H9 (cell line): ENCODE data around the gene SLC16A11. TPM values are rescaled to one million over a fixed set of nuclear protein-coding genes. Genes with fewer than 3 reads are reported as not detected.

Experiments
- DNase-seq: peaks from one replicate; pipeline ENCODE4 v3.0.0-alpha.2; 2017
- H2AFZ ChIP-seq: one replicate; pipeline ENCODE4 v1.6.1; 2013; ENCODE audit warnings: mild to moderate bottlenecking, low read length, control low read depth, moderate library complexity
- H2AK5ac ChIP-seq: 2 replicates; pipeline ENCODE4 v1.6.1; 2013; ENCODE audit warnings: low read length, control low read depth, mixed read lengths; ENCODE audit not compliant: insufficient read length
- H2BK120ac ChIP-seq: one replicate; pipeline ENCODE4 v1.6.1; 2013; ENCODE audit warnings: low read depth, mild to moderate bottlenecking, low read length, control low read depth, inconsistent platforms; ENCODE audit not compliant: poor library complexity, severe bottlenecking
- H2BK12ac ChIP-seq: 2 replicates; pipeline ENCODE4 v1.6.1; 2013; ENCODE audit warnings: low read length, control low read depth, mixed read lengths, low read depth; ENCODE audit not compliant: insufficient read length
- H2BK15ac ChIP-seq: 2 replicates; pipeline ENCODE4 v1.6.1; 2013; ENCODE audit warnings: low read depth, low read length, control low read depth
- H2BK20ac ChIP-seq: one replicate; pipeline ENCODE4 v1.6.1; 2013; ENCODE audit warnings: low read depth, mild to moderate bottlenecking, low read length, control low read depth, inconsistent platforms; ENCODE audit not compliant: poor library complexity, severe bottlenecking
- H2BK5ac ChIP-seq: 2 replicates; pipeline ENCODE4 v1.6.1; 2013; ENCODE audit warnings: low read length, control low read depth, mixed read lengths; ENCODE audit not compliant: insufficient read length
- H3K14ac ChIP-seq: 2 replicates; pipeline ENCODE4 v1.6.1; 2013; ENCODE audit warnings: low read length, control low read depth; ENCODE audit not compliant: insufficient read depth
- H3K18ac ChIP-seq: 2 replicates; pipeline ENCODE4 v1.6.1; 2013; ENCODE audit warnings: low read depth, mild to moderate bottlenecking, mixed read lengths, low read length, control low read depth; ENCODE audit not compliant: insufficient read length
- H3K23ac ChIP-seq: 2 replicates; pipeline ENCODE4 v1.6.1; 2013; ENCODE audit warnings: low read length, control low read depth, mixed read lengths, low read depth; ENCODE audit not compliant: insufficient read length
- H3K23me2 ChIP-seq: 2 replicates; pipeline ENCODE4 v1.6.1; 2013; ENCODE audit warnings: low read depth, mild to moderate bottlenecking, mixed read lengths, low read length, control low read depth; ENCODE audit not compliant: insufficient read length, poor library complexity, severe bottlenecking
- H3K27ac ChIP-seq: 2 replicates; pipeline ENCODE4 v1.5.1; 2013; ENCODE audit warnings: low read length, control low read depth, mixed read lengths, low read depth; ENCODE audit not compliant: insufficient read length
- H3K27me3 ChIP-seq: 2 replicates; pipeline ENCODE4 v1.6.1; 2013; ENCODE audit warnings: low read length, control low read depth, inconsistent platforms; ENCODE audit not compliant: insufficient read depth
- H3K4ac ChIP-seq: 2 replicates; pipeline ENCODE4 v1.6.1; 2013; ENCODE audit warnings: low read depth, mild to moderate bottlenecking, control low read depth, inconsistent platforms, low read length, moderate library complexity
- H3K4me1 ChIP-seq: 2 replicates; pipeline ENCODE4 v1.6.1; 2013; ENCODE audit warnings: low read length, control low read depth, inconsistent platforms; ENCODE audit not compliant: insufficient read depth
- H3K4me2 ChIP-seq: 2 replicates; pipeline ENCODE4 v1.6.1; 2013; ENCODE audit warnings: low read length, control low read depth, mixed read lengths; ENCODE audit not compliant: insufficient read length, insufficient read depth
- H3K56ac ChIP-seq: 2 replicates; pipeline ENCODE4 v1.6.1; 2013; ENCODE audit warnings: low read depth, mild to moderate bottlenecking, mixed read lengths, low read length, control low read depth; ENCODE audit not compliant: insufficient read length
- H3K79me1 ChIP-seq: 2 replicates; pipeline ENCODE4 v1.6.1; 2013; ENCODE audit warnings: low read depth, mild to moderate bottlenecking, moderate library complexity, low read length, control low read depth, inconsistent platforms; ENCODE audit not compliant: insufficient read depth, poor library complexity, severe bottlenecking
- H3K79me2 ChIP-seq: 2 replicates; pipeline ENCODE4 v1.6.1; 2013; ENCODE audit warnings: low read length, control low read depth, inconsistent platforms; ENCODE audit not compliant: insufficient read depth
- H3K9ac ChIP-seq: 2 replicates; pipeline ENCODE4 v1.6.1; 2013; ENCODE audit warnings: low read length, control low read depth, mixed read lengths; ENCODE audit not compliant: insufficient read length; ENCODE audit errors: extremely low read depth
- H3K9me3 ChIP-seq: one replicate; pipeline ENCODE4 v1.6.1; 2013; ENCODE audit warnings: low read depth, low read length, inconsistent platforms; ENCODE audit not compliant: control insufficient read depth
- H3T11ph ChIP-seq: one replicate; pipeline ENCODE4 v1.6.1; 2013; ENCODE audit warnings: mild to moderate bottlenecking, low read length, control low read depth, inconsistent platforms
- H4K20me1 ChIP-seq: one replicate; pipeline ENCODE4 v1.6.1; 2013; ENCODE audit not compliant: control insufficient read depth, insufficient read length, insufficient read depth
- H4K5ac ChIP-seq: 2 replicates; pipeline ENCODE4 v1.6.1; 2013; ENCODE audit warnings: low read depth, mild to moderate bottlenecking, mixed read lengths, low read length, control low read depth; ENCODE audit not compliant: insufficient read length
- H4K8ac ChIP-seq: replicated peaks from 2 replicates; pipeline ENCODE4 v1.6.1; 2013; ENCODE audit warnings: low read length, control low read depth, mixed read lengths, low read depth; ENCODE audit not compliant: insufficient read length
- H4K91ac ChIP-seq: 2 replicates; pipeline ENCODE4 v1.6.1; 2013; ENCODE audit warnings: low read depth, mild to moderate bottlenecking, moderate library complexity, mixed read lengths, low read length, control low read depth; ENCODE audit not compliant: insufficient read length
- H3K27ac Mint-ChIP-seq, 3 experiments: 2 replicates in 2 of 3; 3 replicates in 1 of 3; pipeline ENCODE4 v1.8.0; 2020 to 2021; ENCODE audit warnings: mixed read lengths in 3 of 3, mild to moderate bottlenecking in 1 of 3, moderate library complexity in 1 of 3
- H3K27me3 Mint-ChIP-seq: 2 replicates; pipeline ENCODE4 v1.8.0; 2021; ENCODE audit warnings: low read depth, mild to moderate bottlenecking, moderate library complexity, mixed read lengths
- H3K36me3 Mint-ChIP-seq, 3 experiments: 2 replicates in 2 of 3; 3 replicates in 1 of 3; pipeline ENCODE4 v1.8.0; 2020 to 2021; ENCODE audit warnings: low read depth in 3 of 3, mixed read lengths in 3 of 3; ENCODE audit not compliant: insufficient read depth in 1 of 3
- H3K4me1 Mint-ChIP-seq, 2 experiments: 2 replicates each; pipeline ENCODE4 v1.8.0; 2020; ENCODE audit warnings: mixed read lengths in 2 of 2
- H3K4me3 Mint-ChIP-seq, 2 experiments: 2 replicates in 1 of 2; 3 replicates in 1 of 2; pipeline ENCODE4 v1.8.0; 2020 to 2021; ENCODE audit warnings: mild to moderate bottlenecking in 2 of 2, mixed read lengths in 2 of 2, moderate library complexity in 1 of 2
- H3K9me3 Mint-ChIP-seq, 2 experiments: 2 replicates in 1 of 2; 3 replicates in 1 of 2; pipeline ENCODE4 v1.8.0; 2020; ENCODE audit warnings: mild to moderate bottlenecking in 2 of 2, mixed read lengths in 2 of 2, moderate library complexity in 1 of 2
- CTCF ChIP-seq: fragments of 200-600 bp; sonication (generic); conservative IDR thresholded peaks from 3 replicates; pipeline ENCODE4 v1.8.0; 2021; ENCODE audit warnings: antibody characterized with exemption, mild to moderate bottlenecking
- WGBS: extraction: QIAGEN DNeasy Blood & Tissue Kit; methylation state at CpG from one replicate; pipeline ENCODE4 v1.1.7; 2013; ENCODE audit warnings: missing lambda C conversion rate, low lambda C conversion rate, mixed read lengths; ENCODE audit not compliant: insufficient read length; ENCODE audit errors: extremely low coverage; 5-methylcytosine and 5-hydroxymethylcytosine counted together
- total RNA-seq: library from RNA; stranded (reverse); gene quantifications from 2 replicates; pipeline ENCODE4 v1.2.1, GENCODE V29; 2021

SLC16A11 gene
- total RNA-seq, 1 experiment from 2014 or later: 0.13 TPM

DNA sequence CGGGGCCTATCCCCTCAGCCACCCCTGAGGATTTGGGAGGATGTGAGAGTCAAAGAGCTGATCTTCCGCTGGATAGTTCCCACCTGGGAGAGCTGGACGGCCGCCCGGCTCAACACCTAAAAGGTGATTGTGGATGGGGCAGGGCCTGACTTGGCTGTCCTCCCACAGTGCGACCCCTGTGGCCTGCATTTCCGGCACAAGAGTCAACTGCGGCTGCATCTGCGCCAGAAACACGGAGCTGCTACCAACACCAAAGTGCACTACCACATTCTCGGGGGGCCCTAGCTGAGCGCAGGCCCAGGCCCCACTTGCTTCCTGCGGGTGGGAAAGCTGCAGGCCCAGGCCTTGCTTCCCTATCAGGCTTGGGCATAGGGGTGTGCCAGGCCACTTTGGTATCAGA, 16.6 kb downstream of the SLC16A11 start:
- Histone ChIP-seq H2AK5ac (no peak overlapping the region), H3K27ac (no peak overlapping the region), H3K79me2 (no peaks in the 10 kb centered on the region), H2BK12ac (no peak overlapping the region), H2BK20ac (no peak overlapping the region), H2AFZ (no peak overlapping the region), H3K14ac (no peak overlapping the region), H2BK5ac (no peak overlapping the region), H3K18ac (no peak overlapping the region), H4K91ac (no peak overlapping the region), H3K56ac (no peak overlapping the region), H2BK120ac (no peak overlapping the region), H4K5ac (no peak overlapping the region), H4K8ac (no peak overlapping the region), H3K23me2 (peaks cover 11% of the 10 kb centered on the region), H3K27me3 (peaks cover 4% of the 10 kb centered on the region; the same call in 1 of the 2 replicates), H3K4me2 (no peak overlapping the region), H3T11ph (no peak overlapping the region), H3K9me3 (no peaks in the 10 kb centered on the region), H4K20me1 (no peaks in the 10 kb centered on the region), H3K23ac (no peak overlapping the region), H3K9ac (no peak overlapping the region), H3K4ac (no peak overlapping the region), H2BK15ac (no peak overlapping the region), H3K79me1 (no peaks in the 10 kb centered on the region), H3K4me1 (no peaks in the 10 kb centered on the region)
- peaks cover 12% of the 10 kb centered on the region in 2 experiments for H3K4me1 Mint-ChIP-seq
- TF ChIP-seq CTCF: no peak
- H3K4me3 Mint-ChIP-seq: no peak overlapping the region
- DNase-seq: peak; percentile 61
- WGBS: no CpG with 5 or more reads among the region's 13 CpGs
- H3K9me3 Mint-ChIP-seq: 0 out of 5 replicates have a peak, but pooled peaks cover 0 to 2% of the 10 kb centered on the region in 2 experiments
- H3K36me3 Mint-ChIP-seq: peaks cover 10 to 49% (median 27%) of the 10 kb centered on the region in 3 experiments
- no peak overlapping the region for H3K27ac Mint-ChIP-seq
- peaks cover 25% of the 10 kb centered on the region for H3K27me3 Mint-ChIP-seq
